Testis (tissue), 2 donors: ENCODE results near the gene LIMS2.

ENCODE experiments used
- CTCF ChIP-seq, 3 experiments: fragments of 450-650 bp in 2 of 3; fragments of 200-600 bp in 1 of 3; sonication (generic) in 1 of 3; IDR thresholded peaks; one replicate each; pipeline ENCODE4 v1.5.1; 2016 to 2019; ENCODE audit warnings: antibody characterized with exemption in 3 of 3, mild to moderate bottlenecking in 2 of 3, moderate library complexity in 1 of 3
- POLR2A ChIP-seq: fragments of 450-650 bp; IDR thresholded peaks from one replicate; pipeline ENCODE4 v1.6.1; 2017; ENCODE audit warnings: antibody characterized with exemption, mild to moderate bottlenecking, moderate library complexity

DNA sequence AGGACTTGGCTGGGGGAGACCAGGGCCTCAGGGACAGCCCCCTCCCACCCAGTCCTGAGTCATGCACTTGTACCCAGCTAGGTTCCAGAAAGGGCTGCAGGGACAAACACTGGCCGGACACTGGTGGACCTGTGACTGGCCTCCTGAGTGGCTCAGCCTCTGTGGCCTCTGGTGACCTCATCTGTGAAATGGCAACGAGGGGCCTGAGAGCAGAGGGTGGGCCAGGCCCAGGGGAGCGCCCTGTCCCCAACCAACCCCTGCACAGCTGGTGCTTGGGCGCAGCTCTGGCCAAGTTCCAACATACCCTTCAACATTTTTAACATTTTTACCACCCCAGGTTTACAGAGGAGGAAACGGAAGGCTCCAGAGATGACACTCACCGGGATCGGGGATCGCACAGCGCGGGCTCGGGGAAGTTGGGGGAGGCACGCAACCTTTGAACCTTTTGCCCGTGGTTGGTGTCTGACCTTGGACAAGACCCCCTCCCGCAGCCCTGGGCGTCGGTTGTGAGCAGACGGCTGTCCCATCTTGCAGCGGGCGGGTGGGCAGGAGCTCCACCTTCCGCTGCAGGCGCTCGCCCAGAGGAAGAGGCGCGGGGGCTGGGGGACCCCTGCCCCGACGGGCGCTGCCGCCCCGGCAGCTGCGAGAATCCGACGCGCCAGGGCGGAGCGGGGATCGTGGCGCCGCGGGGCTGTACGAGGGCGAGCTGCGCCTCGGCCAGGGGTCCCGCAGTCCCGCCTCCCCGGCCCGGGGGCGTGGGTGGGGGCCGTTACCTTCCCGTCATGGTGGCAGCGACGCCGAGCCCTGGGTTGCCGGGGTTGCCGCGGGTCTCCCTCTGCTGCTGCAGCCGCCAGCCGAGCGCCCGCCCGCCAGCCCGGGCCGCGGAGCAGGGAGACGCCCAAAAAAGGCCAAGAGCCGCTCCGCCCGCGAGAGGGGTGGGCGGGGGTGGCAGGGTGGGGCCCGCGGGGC is 805 bp downstream of the LIMS2 start:
- no peak for TF ChIP-seq CTCF (IDR thresholded peaks at IDR 0.05)
- TF ChIP-seq POLR2A: no peak
